SK-N-DZ (cell line): ENCODE measurements around the gene KDM5B. TPM values are rescaled to one million over a fixed set of nuclear protein-coding genes. Genes with fewer than 3 reads are reported as not detected.
"Not testable (repeated sequence)": the region's sequence is repeated elsewhere in the genome, so short reads cannot be mapped to it uniquely, and the experiment has no call there.

Experiments used
- DNase-seq: peaks from one replicate; pipeline ENCODE4 v3.0.0-alpha.2; 2015; ENCODE audit warnings: low spot score
- polyA plus RNA-seq, 2 experiments: library from polyadenylated mRNA; depleted of rRNA; stranded (reverse); fragments of >200 nt; gene quantifications; 2 replicates each; pipeline ENCODE4 v1.2.3, GENCODE V29; 2014

The KDM5B gene
- 20.4 and 25.6 TPM in 2 replicates for polyA plus RNA-seq (2014; cell fraction: cytosol; rRNA removed)
- polyA plus RNA-seq (2014; cell fraction: nucleus; rRNA removed), result 16.1 and 22.6 TPM in 2 replicates

DNA sequence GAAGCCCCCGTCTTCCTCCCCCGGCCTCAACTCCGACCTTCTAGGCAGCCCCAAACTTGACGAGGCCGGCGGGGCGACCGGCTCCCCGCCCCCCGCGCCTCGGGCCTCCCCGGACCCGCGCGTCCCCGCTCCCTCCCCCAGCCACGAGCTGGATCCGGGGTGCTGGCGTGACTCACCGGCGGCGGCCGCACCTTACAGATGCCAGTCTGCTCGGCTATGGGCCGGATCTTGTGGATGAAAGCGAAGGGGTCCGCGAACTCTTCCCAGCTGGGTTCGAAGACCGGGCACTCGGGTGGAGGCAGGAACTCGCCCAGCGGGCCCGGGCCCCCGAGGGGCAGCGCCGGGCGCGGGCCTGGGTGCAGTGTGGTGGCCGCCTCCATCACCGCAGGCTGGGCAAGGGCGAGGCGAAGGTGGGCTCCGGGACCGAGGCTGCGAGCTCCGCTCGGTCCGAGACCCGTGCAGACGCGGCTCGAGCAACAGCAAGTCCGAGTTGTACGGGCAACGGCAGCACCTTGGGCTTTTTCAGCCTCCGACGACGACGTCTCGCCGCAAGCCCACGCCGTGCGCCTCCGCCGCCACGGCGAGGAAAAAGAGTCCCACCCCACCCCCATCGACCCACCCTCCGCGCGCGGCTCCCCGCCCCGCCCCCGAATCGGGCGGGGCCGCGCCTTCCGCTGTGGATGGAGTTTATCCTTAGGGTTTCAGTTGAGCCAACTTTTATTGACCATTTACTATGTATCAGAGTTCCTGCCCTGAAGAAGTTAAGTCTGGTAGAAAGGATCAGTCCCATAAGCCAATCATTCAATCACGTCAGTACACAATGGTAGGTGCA, at the start of gene KDM5B:
TSS of gene KDM5B (minus strand) at position 496 of the 832 bp plus-strand sequence. CDS start at position 380, 116 bp downstream.
- peak; percentile 75 for DNase-seq

- no peak for DNase-seq
These were observed 49.0 kb upstream of the KDM5B start for GRCh38 chr1:202857136-202857610.

- DNase-seq, result no peak
These were observed 47.8 kb upstream of the KDM5B start for GRCh38 chr1:202856014-202856413.

- no peak for DNase-seq
These were observed 46.6 kb upstream of the KDM5B start for GRCh38 chr1:202854787-202855186.

DNA sequence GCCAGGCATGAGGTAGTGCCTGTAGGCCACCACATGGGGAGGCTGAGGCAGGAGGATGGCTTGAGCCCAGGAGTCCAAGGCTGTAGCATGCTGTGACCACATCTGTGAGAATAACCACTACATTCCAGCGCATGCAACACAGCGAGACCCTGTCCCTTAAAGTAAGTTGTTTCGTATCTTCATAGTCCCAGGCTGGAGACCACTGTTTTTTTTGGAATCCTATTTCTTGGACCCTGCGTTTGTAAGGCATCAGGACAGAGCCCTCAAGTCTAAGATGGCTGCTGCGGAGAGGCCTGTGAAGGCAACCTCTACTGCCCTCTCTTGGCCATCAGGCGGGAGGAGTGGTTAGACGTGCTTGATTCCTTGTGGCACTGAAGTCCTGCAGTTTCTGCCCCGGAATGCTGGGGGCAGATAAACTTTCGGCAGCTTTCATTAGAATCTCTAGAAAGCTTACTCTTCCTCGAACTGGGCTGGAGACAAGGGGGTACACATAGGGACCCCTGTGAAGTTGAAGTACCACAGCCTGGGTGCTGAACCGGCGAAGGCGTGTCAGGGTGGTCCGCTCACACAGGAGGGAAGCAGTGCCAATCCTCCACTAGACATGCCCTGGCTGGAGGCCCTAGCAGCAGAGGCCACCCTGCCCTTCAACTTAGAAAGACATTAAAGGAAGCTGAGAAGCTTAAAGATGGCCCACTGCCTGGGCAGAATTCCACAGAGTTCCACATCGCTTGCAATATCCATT, 44.1 kb upstream of the KDM5B start:
- peak; percentile 33 for DNase-seq

GRCh38 chr1:202850593-202851362, 42.6 kb upstream of the KDM5B start:
- no peak for DNase-seq

GRCh38 chr1:202848191-202848542, 39.9 kb upstream of the KDM5B start:
- DNase-seq, result no peak

DNA sequence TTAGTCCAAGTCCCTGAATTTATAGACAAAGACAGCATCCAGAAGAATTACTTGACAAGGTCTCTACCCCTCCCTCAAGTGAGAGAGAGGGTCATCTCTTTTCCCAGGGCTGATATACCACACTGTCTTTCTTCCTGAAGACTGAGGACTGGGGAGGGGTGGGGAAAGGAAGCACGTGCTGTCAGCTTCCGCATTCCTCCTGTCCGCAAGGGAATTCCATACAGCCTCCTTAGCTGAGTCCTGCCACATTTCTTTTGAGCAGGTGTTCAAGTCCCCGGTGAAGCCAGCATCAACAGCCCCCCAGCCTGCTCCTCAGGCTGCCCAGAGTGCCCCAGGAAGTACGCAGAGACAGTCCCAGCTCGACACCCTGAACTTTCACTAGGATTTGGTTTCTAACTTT, 36.7 kb upstream of the KDM5B start:
- DNase-seq, result no peak

DNA sequence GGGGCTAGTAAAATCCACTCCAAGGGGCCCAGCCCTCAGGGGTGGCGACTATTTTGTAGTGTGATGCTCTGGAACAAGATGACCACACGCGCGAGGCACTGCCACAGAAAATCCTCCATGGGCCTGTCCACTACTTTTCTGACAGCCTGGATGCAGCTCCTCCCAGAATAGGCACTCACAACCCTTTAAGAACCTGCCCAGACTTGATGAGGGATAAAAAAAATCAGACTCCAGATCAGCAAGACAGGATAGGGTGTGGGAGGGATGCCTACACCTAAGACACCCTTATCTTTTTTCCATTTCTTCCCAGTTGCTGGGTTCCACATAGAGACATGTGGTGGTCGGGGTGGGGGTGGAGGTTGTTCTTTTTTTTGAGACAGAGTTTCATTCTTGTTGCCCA, 36.0 kb upstream of the KDM5B start:
- DNase-seq, result no peak

DNA sequence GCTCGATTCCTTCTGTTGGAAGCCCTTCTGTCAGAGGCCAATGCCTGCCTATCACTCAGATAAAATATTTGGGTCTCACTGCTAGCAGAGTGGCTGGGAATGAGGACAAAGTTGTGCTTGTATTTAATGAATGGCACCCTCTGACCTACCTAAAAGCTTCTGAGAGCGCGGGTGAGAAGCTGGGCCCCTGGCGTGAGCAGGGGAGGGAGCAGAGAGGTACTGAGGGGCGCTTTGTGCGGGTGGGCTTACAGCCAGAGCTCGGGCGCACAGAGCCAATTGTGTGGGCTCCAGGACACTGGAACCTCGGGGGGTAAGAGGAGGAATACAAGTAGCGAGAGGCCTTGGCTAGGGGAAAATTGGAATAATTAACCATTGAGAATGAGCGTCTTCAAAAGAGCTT, 34.9 kb upstream of the KDM5B start:
- DNase-seq, result no peak

DNA sequence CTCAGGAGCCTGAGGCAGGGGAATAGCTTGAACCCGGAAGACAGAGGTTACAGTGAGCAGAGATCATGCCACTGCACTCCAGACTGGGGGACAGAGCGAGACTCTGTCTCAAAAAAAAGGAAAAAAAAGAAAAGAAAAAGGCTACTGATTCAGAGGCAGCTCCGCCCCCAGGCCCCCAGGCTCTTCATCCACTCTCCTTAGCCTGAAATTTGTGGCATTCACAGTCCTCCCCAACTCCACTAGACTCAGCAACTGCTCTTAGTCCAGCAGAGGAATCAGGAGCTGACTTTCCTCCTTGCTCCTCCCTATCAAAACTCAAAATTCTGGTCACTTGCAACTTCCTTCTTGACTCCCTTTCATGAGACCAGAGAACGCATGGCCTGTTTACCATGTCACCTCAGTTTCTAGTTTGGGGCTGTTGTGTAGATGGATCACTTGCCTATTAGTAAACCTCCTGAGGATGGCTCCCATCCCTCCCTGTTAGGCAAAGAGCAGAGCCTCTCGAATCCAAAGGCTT, 29.6 kb upstream of the KDM5B start:
- no peak for DNase-seq

- no peak for DNase-seq
These were observed 28.6 kb upstream of the KDM5B start for GRCh38 chr1:202836623-202837403.

GRCh38 chr1:202835548-202836072, 27.4 kb upstream of the KDM5B start:
- no peak for DNase-seq

- no peak for DNase-seq
These were observed 26.7 kb upstream of the KDM5B start for GRCh38 chr1:202834771-202835547.

DNA sequence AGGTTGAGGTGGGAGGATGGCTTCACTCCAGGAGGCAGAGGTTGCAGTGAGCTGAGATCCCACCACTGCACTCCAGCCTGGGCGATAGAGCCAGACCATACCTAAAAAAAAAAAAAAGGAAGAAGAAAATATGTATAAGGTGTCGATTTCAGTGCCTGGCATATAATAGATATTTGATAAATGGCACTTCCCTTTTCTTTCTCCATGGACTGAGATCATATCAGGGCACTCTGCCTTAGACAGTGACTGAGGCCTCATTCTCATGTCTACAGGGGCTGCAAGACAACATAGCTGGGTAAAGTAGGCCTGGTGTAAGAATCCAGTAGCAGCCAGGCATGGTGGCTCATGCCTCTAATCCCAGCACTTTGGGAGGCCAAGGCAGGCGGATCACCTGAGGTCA, 23.7 kb upstream of the KDM5B start:
- DNase-seq, result no peak

- not testable (repeated sequence) for DNase-seq
These were observed 21.0 kb upstream of the KDM5B start for GRCh38 chr1:202829223-202829622.

GRCh38 chr1:202825748-202826147, 17.5 kb upstream of the KDM5B start:
- no peak for DNase-seq

DNA sequence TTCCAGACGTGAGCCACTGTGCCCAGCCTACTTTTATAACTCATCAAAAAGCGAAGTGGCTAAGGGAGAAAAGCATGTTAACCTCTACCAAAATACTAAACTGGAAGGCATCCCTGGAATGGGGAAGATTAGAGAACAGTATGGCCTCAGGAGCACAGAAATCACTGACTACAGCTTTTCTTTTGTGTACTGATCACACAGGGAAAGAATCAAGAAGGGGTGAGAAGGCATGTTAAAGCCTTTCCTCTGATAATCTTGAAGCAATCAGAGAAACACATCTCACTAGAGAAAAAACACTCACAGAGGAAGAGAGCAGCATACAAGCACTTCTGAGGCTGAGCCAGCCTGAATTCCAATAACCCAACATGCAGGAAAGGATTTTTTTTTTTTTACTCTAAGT, 13.2 kb upstream of the KDM5B start:
- no peak for DNase-seq

DNA sequence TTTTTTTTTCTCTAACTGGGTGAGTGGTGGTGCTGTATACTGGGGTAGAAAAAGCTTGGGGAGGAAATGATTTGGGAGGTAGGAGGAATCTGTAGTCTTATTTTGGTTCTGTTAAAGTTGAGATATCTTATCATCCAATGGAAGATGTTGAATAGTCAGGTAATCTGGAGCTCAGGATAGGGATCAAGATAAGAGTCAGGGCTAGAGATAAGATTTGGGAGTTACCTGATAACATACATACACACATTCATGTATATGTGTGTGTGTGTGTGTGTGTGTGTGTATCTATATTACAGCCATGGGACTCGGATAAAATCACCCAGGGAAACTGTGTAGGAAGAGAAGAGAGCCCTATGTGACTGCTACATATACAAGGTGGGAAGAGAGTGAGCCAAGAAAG, 10.6 kb upstream of the KDM5B start:
- no peak for DNase-seq

DNA sequence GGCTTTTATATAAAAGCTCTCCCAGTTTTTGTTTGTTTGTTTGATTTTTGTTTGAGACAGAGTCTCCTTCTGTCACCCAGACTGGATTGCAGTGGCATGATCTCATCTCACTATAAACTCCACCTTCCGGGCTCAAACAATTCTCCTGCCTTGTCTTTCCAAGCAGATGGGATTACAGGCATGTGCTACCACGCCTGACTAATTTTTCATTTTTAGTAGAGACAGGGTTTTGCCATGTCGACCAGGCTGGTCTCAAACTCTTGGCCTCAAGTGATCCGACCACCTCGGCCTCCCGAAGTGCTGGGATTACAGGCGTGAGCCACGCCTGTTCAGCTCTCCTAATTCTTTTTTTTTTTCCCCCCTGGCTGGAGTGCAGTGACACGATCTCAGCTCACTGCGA, 6.9 kb upstream of the KDM5B start:
- no peak for DNase-seq
